Measurements from ENCODE around the gene MPHOSPH8.
A peak's percentile ranks its signal among the peaks of the same experiment; 100 is the strongest.

Gene MPHOSPH8, protein sequence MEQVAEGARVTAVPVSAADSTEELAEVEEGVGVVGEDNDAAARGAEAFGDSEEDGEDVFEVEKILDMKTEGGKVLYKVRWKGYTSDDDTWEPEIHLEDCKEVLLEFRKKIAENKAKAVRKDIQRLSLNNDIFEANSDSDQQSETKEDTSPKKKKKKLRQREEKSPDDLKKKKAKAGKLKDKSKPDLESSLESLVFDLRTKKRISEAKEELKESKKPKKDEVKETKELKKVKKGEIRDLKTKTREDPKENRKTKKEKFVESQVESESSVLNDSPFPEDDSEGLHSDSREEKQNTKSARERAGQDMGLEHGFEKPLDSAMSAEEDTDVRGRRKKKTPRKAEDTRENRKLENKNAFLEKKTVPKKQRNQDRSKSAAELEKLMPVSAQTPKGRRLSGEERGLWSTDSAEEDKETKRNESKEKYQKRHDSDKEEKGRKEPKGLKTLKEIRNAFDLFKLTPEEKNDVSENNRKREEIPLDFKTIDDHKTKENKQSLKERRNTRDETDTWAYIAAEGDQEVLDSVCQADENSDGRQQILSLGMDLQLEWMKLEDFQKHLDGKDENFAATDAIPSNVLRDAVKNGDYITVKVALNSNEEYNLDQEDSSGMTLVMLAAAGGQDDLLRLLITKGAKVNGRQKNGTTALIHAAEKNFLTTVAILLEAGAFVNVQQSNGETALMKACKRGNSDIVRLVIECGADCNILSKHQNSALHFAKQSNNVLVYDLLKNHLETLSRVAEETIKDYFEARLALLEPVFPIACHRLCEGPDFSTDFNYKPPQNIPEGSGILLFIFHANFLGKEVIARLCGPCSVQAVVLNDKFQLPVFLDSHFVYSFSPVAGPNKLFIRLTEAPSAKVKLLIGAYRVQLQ

DNA sequence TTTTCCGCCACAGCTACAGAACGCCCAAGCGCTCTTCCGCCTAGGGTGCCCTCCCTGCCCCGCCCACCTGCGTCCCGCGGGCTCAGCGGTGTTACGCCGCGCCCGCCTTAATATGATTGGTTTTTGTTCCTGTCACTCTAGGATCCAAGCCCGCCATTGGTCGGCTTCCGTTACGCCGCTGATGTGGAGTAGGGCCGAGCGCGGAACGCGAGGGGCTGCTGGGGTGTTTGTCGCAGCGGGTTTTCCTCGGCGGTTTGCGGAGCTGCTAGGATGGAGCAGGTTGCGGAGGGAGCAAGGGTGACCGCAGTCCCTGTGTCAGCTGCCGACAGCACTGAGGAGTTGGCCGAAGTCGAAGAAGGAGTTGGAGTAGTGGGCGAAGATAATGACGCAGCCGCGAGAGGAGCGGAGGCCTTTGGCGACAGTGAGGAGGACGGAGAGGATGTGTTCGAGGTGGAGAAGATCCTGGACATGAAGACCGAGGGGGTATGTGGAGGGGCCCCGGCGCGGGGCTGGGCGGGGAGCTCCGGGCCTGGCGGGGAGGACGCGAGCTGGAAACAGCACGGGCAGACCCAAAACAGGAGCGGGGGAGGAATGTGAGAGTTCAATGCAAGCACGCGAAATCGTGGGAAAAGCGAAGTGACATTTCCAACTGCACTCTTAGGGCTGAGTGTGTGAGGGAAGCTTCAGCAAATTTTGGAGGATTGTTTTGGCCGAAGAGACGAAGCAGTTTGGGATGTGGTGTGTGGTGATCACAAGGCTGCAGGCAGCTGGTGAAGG, at the start of gene MPHOSPH8:
Gene MPHOSPH8, plus strand, starts transcription at position 181 of the 777 bp plus-strand sequence. Its CDS starts 90 bp downstream, at position 271.
- peak; percentile 90 for DNase-seq (ENCODE audit: low read depth in 2 of 2)

DNA sequence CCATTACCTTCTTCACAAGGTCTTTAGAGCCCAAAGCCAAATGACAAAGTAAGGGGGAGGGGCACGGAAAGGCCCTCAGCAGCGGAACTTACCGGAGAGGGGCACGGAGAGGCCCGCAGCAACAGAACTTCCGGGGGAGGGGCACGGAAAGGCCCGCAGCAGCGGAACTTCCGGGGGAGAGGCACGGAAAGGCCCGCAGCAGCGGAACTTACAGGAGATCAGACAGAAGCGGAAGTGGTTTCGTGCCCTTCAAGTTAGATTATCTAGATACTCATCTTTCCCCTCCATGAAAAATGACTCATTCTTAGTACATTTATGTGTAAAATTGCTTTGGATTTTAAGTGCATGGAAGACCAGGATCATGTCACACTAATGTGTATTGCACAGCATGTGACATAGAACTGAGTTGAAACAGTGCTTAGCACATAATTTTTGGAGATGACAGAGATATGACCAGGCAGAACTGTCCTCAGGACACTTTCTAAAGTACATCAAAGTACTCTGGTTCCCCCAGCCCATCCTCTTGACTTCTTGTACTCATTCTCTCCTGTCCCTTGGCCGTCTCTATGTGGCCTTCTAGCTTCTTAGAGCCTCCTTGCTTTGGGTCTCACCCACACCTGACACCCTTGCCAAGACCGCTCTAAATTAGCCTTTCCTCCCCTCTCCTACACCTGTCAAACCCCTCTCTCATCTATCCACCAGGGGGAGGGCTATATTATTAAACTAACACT, 46.4 kb upstream of the MPHOSPH8 start:
- DNase-seq (ENCODE audit: low read depth in 2 of 2), result peak; percentile 69 to 70

DNA sequence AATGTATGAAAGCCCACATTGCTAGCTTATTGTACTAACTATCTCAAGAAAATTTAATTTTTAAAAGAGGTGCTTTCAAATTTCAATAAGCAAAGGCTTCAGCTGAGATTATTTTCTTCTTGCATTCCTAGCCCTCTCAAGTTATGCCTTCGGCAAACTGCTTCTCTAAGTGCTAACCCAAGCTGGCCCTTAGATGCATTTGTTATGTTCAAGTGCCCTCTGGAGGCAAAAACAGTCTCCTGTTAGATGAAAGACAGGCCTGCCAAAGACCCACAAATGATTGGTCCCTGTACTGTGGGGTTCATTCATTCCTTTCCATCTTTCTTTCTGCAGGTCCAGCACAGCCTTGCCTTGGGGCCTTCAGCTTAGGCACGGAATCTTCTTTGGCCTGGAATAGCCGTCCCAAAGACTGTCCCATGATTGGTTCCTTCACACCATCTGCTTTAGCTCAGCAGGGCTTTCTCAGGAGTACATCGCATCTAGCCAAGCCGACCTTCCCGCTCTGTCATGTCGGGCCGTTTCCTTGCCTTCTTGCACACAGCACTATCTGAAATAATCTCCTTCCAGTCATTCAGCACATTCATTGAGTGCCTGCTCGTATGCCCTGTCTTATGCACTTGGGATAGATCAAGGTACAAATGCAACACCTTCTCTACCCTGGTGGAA, 45.7 kb upstream of the MPHOSPH8 start:
- DNase-seq (ENCODE audit: low read depth in 2 of 2), result no peak

DNA sequence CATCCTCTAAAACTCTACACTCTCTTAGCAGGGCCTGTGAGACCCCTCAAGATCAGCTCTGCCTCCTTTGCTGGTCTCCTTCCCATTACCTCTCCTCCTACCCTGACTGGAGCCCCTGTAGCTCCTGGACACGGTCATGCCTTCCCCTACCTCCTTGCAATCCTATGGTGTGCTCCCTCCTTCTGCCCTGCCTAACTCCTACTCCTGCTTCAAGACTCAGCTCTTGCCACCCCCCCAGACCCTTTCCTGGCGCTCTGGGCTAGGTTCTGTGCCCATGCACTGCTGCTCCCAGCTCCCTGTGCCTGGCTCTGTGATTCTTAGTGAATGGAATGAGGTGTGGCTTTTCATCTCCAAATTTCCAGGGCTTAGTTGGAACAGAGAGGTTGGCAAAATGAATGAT, 44.1 kb upstream of the MPHOSPH8 start:
- no peak for DNase-seq (ENCODE audit: low read depth in 2 of 2)

DNA sequence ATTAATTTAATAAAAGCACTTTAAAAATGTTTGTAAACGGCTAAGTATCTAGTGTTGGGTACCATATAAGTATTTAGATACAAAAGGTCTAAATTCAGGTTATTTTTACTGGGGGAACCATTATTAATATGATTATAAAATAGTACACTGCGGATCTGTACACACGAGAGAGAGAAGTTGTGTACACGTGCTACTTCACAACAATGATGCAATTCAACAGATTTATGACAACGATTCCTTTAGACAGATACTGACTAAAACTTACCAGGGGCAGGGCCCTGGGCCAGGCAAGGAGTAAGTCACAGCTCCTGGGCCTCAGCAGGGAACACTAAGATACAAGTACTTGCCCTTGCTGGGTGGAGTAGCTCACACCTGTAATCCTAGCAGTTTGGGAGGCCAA, 43.0 kb upstream of the MPHOSPH8 start:
- DNase-seq (ENCODE audit: low read depth in 2 of 2), result no peak

DNA sequence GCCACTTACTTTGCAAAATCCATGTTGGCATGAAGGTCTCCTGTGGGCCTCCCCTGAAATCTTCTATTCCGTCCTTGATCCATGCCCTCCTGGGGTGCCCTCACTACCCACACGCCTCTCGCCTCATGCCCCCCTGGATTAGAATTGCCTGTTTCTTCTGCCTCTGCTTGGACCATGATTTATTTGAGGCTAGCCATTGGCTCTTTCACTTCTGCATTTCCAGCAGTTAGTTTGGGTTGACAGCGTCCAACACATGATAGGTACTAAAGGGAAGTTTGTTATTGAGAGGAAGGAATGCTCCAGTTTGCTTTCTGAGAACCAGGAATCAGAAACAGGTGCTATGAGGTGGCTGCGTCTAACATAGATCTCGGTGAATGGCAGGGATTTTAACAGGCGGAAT, 41.6 kb upstream of the MPHOSPH8 start:
- DNase-seq (ENCODE audit: low read depth in 2 of 2), result no peak

DNA sequence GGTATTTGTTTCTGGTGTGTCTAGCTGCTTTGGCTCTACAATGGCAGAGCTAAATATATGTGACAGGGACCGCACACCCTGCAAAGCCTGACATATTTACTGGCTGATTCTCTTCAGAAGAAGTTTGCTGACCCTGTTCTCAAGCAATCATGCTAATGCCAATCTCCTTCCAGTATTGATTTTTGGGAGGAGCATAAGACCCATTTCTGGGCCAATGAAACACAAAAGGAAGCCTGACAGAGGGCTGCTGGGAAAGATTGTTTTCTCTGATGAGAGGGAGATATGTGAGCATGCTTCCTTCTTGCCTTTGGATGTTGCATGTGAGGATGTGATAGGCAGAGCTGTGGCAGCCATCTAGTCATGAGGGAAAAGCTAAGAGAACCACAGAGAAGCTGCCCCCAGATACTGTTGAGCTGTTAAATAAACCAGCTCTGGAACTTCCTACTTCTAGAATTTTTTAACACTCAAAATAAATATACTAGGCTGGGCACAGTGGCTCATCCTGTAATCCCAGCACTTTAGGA, 40.7 kb upstream of the MPHOSPH8 start:
- no peak for DNase-seq (ENCODE audit: low read depth in 2 of 2)

DNA sequence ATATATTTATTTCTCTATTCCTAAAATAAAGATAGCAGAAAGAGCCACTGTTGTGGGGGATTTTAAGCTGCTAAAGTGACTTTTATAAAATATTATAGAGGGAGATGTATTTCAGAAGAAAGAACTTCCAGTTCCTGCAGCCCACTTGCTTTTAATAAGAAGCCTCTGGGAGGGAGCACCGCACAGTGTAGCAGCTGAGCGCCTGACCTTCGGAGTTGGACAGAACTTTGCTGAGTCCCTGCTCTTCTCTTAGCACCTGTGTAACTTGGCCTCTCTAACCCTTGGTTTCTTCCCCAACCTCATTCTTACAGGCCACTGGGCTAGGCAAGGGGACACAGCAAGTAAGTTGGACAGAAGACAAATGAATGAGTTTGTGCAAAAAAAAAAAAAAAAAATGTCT, 37.4 kb upstream of the MPHOSPH8 start:
- no peak for DNase-seq (ENCODE audit: low read depth in 2 of 2)

DNA sequence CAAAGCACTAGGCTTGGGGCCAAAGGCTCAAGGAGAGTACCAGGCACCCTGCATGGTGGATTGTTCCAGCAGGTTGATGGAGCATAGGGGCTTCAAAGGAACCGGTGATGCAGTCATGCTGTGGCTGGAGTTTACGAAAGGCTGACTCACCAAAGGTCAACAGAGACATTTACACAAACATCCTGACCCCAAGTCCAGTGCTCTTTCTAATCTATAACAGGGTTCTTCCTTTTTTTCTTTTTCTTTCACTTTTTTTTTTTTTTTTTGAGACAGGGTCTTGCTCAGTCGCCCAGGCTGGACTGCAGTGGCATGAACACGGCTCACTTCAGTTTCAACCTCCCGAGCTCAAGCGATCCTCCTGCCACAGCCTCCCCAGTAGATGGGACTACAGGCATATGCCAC, 36.5 kb upstream of the MPHOSPH8 start:
- DNase-seq (ENCODE audit: low read depth in 2 of 2), result no peak

DNA sequence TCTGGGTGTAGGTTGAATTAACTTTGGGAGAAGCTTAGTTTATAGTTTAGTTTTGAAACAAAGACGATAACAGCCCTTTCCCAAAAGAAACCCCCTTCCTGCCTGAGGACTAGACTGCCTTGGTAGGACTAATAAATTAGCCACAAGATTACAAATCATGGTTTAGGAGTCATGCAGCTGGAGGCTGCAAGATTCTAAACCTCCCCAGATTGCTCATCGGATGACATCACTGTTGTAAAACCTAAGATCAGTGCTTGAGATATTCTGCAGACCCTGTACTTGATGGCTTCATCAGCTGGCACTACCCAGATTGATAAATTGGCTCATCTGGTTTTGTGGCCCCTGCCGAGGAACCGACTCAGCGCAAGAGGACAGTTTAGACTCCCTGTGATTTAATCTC, 35.9 kb upstream of the MPHOSPH8 start:
- DNase-seq (ENCODE audit: low read depth in 2 of 2), result no peak

DNA sequence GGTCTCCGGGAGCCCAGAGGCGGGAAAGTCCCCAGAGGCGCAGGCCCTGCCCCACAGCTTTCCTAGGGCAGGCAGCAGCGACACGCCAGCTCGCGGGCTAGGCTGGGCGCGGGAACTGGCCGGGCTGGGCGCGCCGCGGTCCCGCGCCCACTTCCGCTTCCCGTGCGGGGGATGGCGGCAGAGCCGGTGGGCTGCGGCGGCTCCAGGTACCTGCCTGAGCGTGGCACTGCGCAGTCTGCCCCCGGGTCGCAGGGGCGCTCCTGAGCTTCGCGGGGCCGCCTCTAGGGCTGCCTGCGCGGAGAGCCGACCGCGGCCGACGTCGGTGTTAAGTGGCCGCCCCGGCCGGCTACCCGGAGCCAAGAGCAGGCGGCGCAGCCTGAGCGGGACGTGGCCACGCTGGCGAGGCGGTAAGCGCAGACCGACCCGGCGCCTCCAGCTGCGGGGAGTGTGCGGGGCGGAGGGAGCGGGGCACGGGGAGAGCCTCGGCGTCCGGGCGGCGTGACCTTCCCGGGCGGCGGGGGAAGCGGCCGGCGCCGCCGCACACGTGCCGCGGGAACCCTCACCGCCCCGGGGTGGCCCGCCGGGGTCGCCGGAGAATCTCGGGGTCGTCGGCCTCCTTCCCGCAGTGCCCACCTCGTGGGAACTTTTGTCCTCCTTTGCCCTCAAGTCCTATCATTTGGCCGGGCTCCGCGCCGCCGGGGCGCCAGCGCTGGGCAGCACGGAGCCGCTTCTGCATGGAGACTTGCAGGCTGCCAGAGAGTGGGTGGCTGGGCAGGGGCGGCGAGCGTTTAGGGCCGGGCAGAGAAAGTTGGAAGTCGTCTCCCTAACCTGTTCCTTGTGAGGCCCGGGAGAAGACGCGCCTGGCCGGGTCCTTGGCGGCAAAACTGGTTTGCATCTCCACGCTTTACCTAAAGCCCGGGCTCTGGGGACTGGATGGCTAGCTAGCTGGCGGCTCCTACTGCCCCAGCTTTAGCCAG, 31.4 kb upstream of the MPHOSPH8 start:
- DNase-seq (ENCODE audit: low read depth in 2 of 2), result peak in 1 of 2 experiments; percentile 30

DNA sequence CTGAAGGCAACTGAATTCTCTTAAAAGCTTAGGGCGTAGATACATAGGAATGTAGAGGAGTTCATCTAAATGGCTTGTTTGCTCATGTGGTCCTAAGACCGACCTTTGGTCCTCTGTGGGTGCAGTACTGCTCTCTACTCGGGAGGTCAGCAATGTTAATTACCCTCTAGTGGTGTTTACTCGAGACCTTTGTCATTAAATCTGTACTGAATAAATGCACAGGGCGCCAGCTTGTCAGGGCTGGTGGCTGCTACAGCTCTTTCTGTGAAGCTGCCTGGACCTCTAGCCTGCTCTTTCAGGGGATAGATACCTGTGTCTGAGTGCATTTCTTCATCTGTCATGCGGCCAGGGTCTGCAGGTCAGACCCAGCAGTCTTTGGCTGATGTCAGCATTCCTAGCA, 29.2 kb upstream of the MPHOSPH8 start:
- DNase-seq (ENCODE audit: low read depth in 2 of 2), result no peak

DNA sequence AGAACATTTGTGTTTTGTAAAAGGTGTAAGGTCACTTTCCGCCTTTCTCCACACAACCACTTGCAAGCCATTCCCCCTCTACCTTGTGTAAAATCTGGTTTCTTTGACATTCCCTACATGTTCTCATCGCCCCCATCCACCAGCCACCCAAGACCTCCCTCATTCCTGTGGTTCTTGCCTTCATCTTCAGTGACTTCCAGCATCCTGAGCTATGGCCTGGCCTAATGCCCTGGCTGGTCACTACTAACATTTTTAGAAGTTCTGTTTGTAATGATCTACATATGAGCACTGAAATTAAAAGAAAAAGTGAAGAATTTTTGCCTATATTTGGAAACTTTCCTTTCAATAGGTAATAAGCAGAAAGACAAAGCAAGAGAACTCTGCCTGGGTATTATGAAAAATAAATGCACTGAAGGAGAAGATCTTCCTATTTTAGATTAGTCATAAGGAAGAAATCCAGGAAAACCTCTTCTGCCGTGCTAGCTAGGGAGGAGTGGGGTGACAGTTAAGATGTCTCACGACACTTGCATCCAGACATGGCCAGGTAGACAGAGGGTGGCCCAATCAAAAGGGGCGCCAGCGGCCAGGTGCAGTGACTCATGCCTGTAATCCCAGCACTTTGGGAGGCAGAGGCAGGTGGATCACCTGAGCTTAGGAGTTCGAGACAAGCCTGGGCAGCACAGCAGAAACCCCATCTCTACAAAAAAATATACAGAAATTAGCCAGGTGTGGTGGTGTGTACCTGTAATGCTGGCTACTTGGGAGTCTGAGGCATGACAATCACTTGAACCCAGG, 28.1 kb upstream of the MPHOSPH8 start:
- no peak for DNase-seq (ENCODE audit: low read depth in 2 of 2)

DNA sequence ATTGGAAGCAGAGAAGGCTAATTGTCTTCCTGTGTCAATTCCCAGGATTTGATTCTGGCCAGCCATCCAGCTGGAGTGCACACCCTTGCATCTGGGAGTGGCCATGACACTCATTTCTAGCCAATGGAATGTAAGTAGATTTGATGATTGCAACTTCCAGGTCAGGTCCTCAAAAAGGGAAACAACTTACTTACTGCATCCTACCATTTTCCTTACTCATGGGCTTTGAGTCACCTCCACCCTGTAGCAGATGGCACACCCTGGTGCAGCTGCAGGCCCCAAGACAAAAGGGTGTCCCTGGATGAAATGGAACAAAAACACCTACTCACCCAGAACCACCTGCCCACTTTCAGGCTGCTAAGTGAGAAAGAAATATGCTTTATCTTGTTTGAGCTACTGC, 27.3 kb upstream of the MPHOSPH8 start:
- no peak for DNase-seq (ENCODE audit: low read depth in 2 of 2)

DNA sequence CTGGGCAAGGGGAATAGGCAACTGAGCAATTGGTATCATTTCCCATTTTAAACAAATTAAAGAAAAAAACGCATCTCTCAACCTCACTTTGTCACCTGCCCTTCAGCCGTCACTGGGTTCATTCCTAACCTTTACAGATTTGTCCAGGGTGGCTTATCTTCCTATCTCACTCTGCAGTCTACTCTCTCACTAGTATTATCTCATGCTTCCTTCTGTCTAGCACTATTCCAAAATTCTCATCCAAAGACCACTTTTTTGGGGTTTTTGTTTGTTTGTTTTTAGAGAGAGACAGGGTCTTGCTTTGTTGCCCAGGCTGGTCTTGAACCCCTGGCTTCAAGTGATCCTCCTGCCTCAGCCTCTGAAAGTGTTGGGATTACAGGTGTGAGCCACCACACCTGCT, 26.7 kb upstream of the MPHOSPH8 start:
- DNase-seq (ENCODE audit: low read depth in 2 of 2), result no peak

DNA sequence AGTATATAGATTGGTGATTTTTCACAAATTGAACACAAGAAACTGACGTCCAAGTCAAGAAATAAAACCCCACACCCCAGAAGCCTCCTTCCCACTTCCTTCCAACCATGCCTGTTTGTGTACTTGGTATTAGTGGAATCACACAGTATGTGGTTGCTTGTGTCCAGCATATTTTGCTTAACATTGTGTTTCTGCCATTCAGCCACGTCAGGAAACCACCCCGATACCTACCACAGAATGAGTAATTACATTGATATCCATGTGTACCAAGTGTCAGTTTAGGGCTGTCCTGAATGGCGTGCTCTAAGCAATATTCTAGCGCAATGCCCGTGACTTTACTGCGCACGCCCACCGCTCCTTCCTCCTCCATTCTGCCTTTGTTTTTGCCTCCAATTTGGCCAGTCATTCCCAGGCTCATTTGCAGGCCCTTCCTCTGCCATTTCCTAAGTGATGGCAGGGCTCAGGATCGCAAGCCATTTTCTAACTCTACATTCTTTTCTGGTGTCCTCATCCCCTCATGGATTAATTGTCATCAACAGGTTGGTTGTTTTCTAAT, 25.9 kb upstream of the MPHOSPH8 start:
- DNase-seq (ENCODE audit: low read depth in 2 of 2), result no peak

DNA sequence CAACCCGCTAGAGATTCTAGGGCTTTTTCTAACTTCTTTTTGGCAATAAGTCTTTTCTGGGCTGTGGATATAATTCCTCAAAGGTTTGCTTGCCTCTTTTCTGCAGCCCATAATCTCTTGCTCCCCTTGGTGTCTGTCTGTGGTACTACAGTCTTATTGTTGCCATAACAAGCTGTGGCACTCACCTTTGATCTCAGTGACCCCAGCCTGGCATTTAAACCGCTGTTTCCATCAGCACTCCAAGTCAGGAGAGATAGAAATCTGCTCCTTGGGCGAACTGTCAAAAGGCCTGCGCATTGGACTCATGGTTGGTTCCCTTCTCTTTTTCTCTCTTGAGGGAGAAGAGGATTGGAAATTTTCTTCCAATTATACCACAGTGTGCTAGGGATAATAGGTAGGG, 14.5 kb upstream of the MPHOSPH8 start:
- no peak for DNase-seq (ENCODE audit: low read depth in 2 of 2)

DNA sequence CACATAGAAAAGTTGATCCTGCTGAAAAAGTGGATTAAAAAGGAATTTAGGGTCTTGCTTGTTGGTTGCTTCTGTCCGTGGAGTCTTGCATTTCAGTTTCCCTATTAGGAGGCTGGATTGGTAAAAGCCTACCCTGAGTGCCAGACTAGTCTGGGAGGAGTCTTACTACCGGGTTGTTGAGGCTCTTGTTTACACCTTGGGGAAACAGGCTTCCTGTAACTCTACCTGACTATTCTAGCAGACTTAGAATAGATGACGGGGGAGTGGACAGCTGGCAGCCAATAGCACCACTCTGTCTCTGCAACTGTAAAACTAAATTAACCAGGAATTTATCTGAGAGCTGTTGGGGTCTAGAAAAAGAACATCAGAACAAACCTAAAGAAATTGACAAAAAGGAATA, 11.3 kb upstream of the MPHOSPH8 start:
- DNase-seq (ENCODE audit: low read depth in 2 of 2), result no peak
